Neural progenitor cell (in vitro differentiated cells): Measurements from ENCODE around the gene UBR2. TPM values are rescaled to one million over a fixed set of nuclear protein-coding genes. Genes with fewer than 3 reads are reported as not detected.
"Not testable (repeated sequence)": the region's sequence is repeated elsewhere in the genome, so short reads cannot be mapped to it uniquely, and the experiment has no call there.

Experiments
- DNase-seq: peaks from one replicate; pipeline ENCODE4 v3.0.0-alpha.2; 2016; ENCODE audit warnings: low spot score
- H2AFZ ChIP-seq: fragments of 200-600 bp; sonication (generic); replicated peaks from 2 replicates; pipeline ENCODE4 v1.6.1; 2016; ENCODE audit warnings: antibody characterized with exemption
- H3F3A ChIP-seq: fragments of 200-600 bp; sonication (generic); 2 replicates; pipeline ENCODE4 v1.6.1; 2016; ENCODE audit warnings: antibody characterized with exemption, low read depth
- H3K27ac ChIP-seq: fragments of 200-600 bp; sonication (generic); 2 replicates; pipeline ENCODE4 v1.5.1; 2016; ENCODE audit warnings: mild to moderate bottlenecking
- H3K27me3 ChIP-seq: fragments of 200-600 bp; sonication (generic); 2 replicates; pipeline ENCODE4 v1.6.1; 2016; ENCODE audit warnings: mild to moderate bottlenecking, moderate library complexity
- H3K36me3 ChIP-seq: fragments of 200-600 bp; sonication (generic); 2 replicates; pipeline ENCODE4 v1.5.1; 2016
- H3K4me1 ChIP-seq: fragments of 200-600 bp; sonication (generic); 2 replicates; pipeline ENCODE4 v1.6.1; 2016; ENCODE audit warnings: mixed run types
- H3K4me2 ChIP-seq: fragments of 200-600 bp; sonication (generic); 2 replicates; pipeline ENCODE4 v1.6.1; 2016
- H3K4me3 ChIP-seq: fragments of 200-600 bp; sonication (generic); 2 replicates; pipeline ENCODE4 v1.5.1; 2016
- H3K79me2 ChIP-seq: fragments of 200-600 bp; sonication (generic); 2 replicates; pipeline ENCODE4 v1.6.1; 2016; ENCODE audit warnings: low read depth
- H3K9ac ChIP-seq: fragments of 200-600 bp; sonication (generic); 2 replicates; pipeline ENCODE4 v1.6.1; 2016
- H3K9me3 ChIP-seq: fragments of 200-600 bp; sonication (generic); 2 replicates; pipeline ENCODE4 v1.5.1; 2016; ENCODE audit warnings: low read depth
- H4K20me1 ChIP-seq: fragments of 200-600 bp; sonication (generic); 2 replicates; pipeline ENCODE4 v1.6.1; 2016; ENCODE audit warnings: low read depth
- H3K27ac Mint-ChIP-seq: 3 replicates; pipeline ENCODE4 v1.8.0; 2021; ENCODE audit warnings: mixed read lengths
- H3K27me3 Mint-ChIP-seq: 2 replicates; pipeline ENCODE4 v1.8.0; 2022; ENCODE audit warnings: low read depth, mild to moderate bottlenecking, inconsistent platforms, moderate library complexity, mixed read lengths; ENCODE audit not compliant: insufficient read depth
- H3K36me3 Mint-ChIP-seq: 3 replicates; pipeline ENCODE4 v1.8.0; 2021; ENCODE audit warnings: mixed read lengths
- H3K4me1 Mint-ChIP-seq: 3 replicates; pipeline ENCODE4 v1.8.0; 2021; ENCODE audit warnings: mixed read lengths
- H3K4me3 Mint-ChIP-seq: 3 replicates; pipeline ENCODE4 v1.8.0; 2021; ENCODE audit warnings: mild to moderate bottlenecking, moderate library complexity, mixed read lengths
- H3K9me3 Mint-ChIP-seq: 3 replicates; pipeline ENCODE4 v1.8.0; 2020; ENCODE audit warnings: mixed read lengths
- CTCF ChIP-seq: fragments of 200-600 bp; sonication (generic); IDR thresholded peaks from 2 replicates; pipeline ENCODE4 v1.5.1; 2017; ENCODE audit warnings: antibody characterized with exemption, mild to moderate bottlenecking
- EZH2 ChIP-seq: fragments of 200-600 bp; sonication (generic); IDR thresholded peaks from 2 replicates; pipeline ENCODE4 v1.6.1; 2017; ENCODE audit warnings: antibody characterized with exemption, mild to moderate bottlenecking, moderate library complexity
- EZH2phosphoT487 ChIP-seq: fragments of 200-600 bp; sonication (generic); IDR thresholded peaks from 2 replicates; pipeline ENCODE4 v1.6.1; 2017; ENCODE audit warnings: antibody characterized with exemption
- total RNA-seq: library from RNA; depleted of rRNA; stranded (reverse); fragments of >200 nt; gene quantifications from 2 replicates; pipeline ENCODE4 v1.2.3, GENCODE V29; 2015; ENCODE audit warnings: low replicate concordance

Gene UBR2
- total RNA-seq, 1 donor from 2014 or later: 34.7 TPM

- Histone ChIP-seq H3K9me3 (no peaks in the 10 kb centered on the region), H2AFZ (no peak overlapping the region), H3K27ac (no peak overlapping the region), H3F3A (no peaks in the 10 kb centered on the region), H3K4me3 (no peak overlapping the region), H3K4me1 (no peaks in the 10 kb centered on the region), H4K20me1 (no peaks in the 10 kb centered on the region), H3K4me2 (no peak overlapping the region), H3K36me3 (peaks cover 1% of the 10 kb centered on the region), H3K27me3 (no peaks in the 10 kb centered on the region), H3K9ac (no peak overlapping the region), H3K79me2 (peaks cover 3% of the 10 kb centered on the region)
- DNase-seq: no peak
- no peak overlapping the region for H3K27ac Mint-ChIP-seq
- no peaks in the 10 kb centered on the region for H3K4me1 Mint-ChIP-seq
- TF ChIP-seq EZH2 (no peak), EZH2phosphoT487 (no peak), CTCF (no peak)
- peaks cover 27% of the 10 kb centered on the region for H3K36me3 Mint-ChIP-seq
- peaks cover 2% of the 10 kb centered on the region for H3K9me3 Mint-ChIP-seq
- H3K27me3 Mint-ChIP-seq: no peaks in the 10 kb centered on the region
- no peak overlapping the region for H3K4me3 Mint-ChIP-seq
Measured at GRCh38 chr6:42599558-42599957, 35.7 kb downstream of the UBR2 start.

DNA sequence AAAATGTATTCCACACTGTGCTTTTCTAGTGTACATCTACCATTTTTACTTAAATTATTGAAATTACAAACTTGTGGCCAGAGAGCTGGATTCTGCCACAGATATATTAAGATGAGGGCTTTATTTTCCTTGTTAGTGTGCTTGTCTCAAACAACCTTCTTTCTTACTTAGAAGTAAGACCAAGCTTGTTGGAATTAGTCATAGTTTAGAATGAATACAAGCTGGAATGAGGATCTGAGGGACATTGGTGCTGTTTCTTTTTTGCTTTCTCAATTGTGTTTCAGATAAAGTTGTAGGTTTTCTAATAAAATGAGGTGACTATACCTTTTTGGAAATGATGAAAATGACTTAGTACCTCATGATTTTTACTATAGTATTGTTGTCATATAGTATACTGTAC is 40.3 kb downstream of the UBR2 start:
- Mint-ChIP-seq H3K36me3 (peaks cover 2% of the 10 kb centered on the region), H3K4me3 (no peak overlapping the region), H3K9me3 (no peaks in the 10 kb centered on the region), H3K27ac (no peak overlapping the region), H3K4me1 (no peaks in the 10 kb centered on the region), H3K27me3 (no peaks in the 10 kb centered on the region)
- TF ChIP-seq CTCF: no peak
- TF ChIP-seq EZH2phosphoT487: no peak
- TF ChIP-seq EZH2: no peak
- Histone ChIP-seq H3K27me3 (no peaks in the 10 kb centered on the region), H3K79me2 (no peaks in the 10 kb centered on the region), H2AFZ (no peak overlapping the region), H3K4me1 (no peaks in the 10 kb centered on the region), H3K9ac (no peak overlapping the region), H3K9me3 (no peaks in the 10 kb centered on the region), H3K4me3 (no peak overlapping the region), H3F3A (no peaks in the 10 kb centered on the region), H3K36me3 (no peaks in the 10 kb centered on the region), H3K27ac (no peak overlapping the region), H4K20me1 (no peaks in the 10 kb centered on the region), H3K4me2 (no peak overlapping the region)
- DNase-seq: no peak

GRCh38 chr6:42604699-42605098 is 40.9 kb downstream of the UBR2 start:
- not testable (repeated sequence) for H3K36me3 ChIP-seq, DNase-seq, H3K27ac ChIP-seq, H3K27me3 Mint-ChIP-seq, H3K9ac ChIP-seq, H3K4me2 ChIP-seq, H3K9me3 Mint-ChIP-seq, H3K79me2 ChIP-seq, H3K27me3 ChIP-seq, H3K27ac Mint-ChIP-seq, H3K9me3 ChIP-seq, H3K4me1 ChIP-seq, H3K4me3 ChIP-seq, H3K36me3 Mint-ChIP-seq, H3K4me3 Mint-ChIP-seq, H3F3A ChIP-seq, H3K4me1 Mint-ChIP-seq, H2AFZ ChIP-seq, H4K20me1 ChIP-seq

GRCh38 chr6:42610416-42610815 is 46.6 kb downstream of the UBR2 start:
- no peaks in the 10 kb centered on the region for H3K27me3 Mint-ChIP-seq
- DNase-seq: no peak
- Histone ChIP-seq H3K36me3 (peaks cover 10% of the 10 kb centered on the region), H4K20me1 (no peaks in the 10 kb centered on the region), H3K27me3 (no peaks in the 10 kb centered on the region), H3K4me1 (no peaks in the 10 kb centered on the region), H3K4me2 (no peak overlapping the region), H3K9me3 (no peaks in the 10 kb centered on the region), H3K27ac (no peak overlapping the region), H3K9ac (no peak overlapping the region), H3K4me3 (no peak overlapping the region), H3K79me2 (no peaks in the 10 kb centered on the region), H2AFZ (no peak overlapping the region), H3F3A (no peaks in the 10 kb centered on the region)
- no peaks in the 10 kb centered on the region for H3K9me3 Mint-ChIP-seq
- peaks cover 4% of the 10 kb centered on the region for H3K36me3 Mint-ChIP-seq
- H3K27ac Mint-ChIP-seq: no peak overlapping the region
- H3K4me3 Mint-ChIP-seq: no peak overlapping the region
- no peaks in the 10 kb centered on the region for H3K4me1 Mint-ChIP-seq
- TF ChIP-seq EZH2 (no peak), EZH2phosphoT487 (no peak), CTCF (no peak)
